Trophoblast cell (in vitro differentiated cells and primary cell): ENCODE results near the gene ADAMTSL1.

Experiments used
- DNase-seq, 2 donors: peaks; one replicate each; pipeline ENCODE4 v3.0.0-alpha.2; 2016
- H2AFZ ChIP-seq: 2 replicates; pipeline ENCODE4 v1.6.1; 2013; ENCODE audit warnings: low read length, moderate library complexity, mild to moderate bottlenecking; ENCODE audit not compliant: insufficient read depth, poor library complexity
- H2AK5ac ChIP-seq: 2 replicates; pipeline ENCODE4 v1.6.1; 2013; ENCODE audit warnings: mild to moderate bottlenecking, low read length
- H2BK120ac ChIP-seq: 2 replicates; pipeline ENCODE4 v1.6.1; 2013; ENCODE audit warnings: low read length, mild to moderate bottlenecking, moderate library complexity; ENCODE audit not compliant: insufficient read depth, poor library complexity
- H2BK12ac ChIP-seq: 2 replicates; pipeline ENCODE4 v1.6.1; 2013; ENCODE audit warnings: mild to moderate bottlenecking, low read length, moderate library complexity
- H2BK5ac ChIP-seq: 2 replicates; pipeline ENCODE4 v1.6.1; 2013; ENCODE audit warnings: low read length, low read depth, moderate library complexity, mild to moderate bottlenecking; ENCODE audit not compliant: poor library complexity
- H3K14ac ChIP-seq: 2 replicates; pipeline ENCODE4 v1.6.1; 2013; ENCODE audit warnings: mild to moderate bottlenecking, low read length
- H3K18ac ChIP-seq: 2 replicates; pipeline ENCODE4 v1.6.1; 2013; ENCODE audit warnings: mild to moderate bottlenecking, low read length
- H3K23ac ChIP-seq: 2 replicates; pipeline ENCODE4 v1.6.1; 2013; ENCODE audit warnings: low read length
- H3K27ac ChIP-seq: 2 replicates; pipeline ENCODE4 v1.5.1; 2013; ENCODE audit warnings: low read depth, mild to moderate bottlenecking, inconsistent platforms, low read length, moderate library complexity
- H3K27me3 ChIP-seq: 2 replicates; pipeline ENCODE4 v1.6.1; 2013; ENCODE audit warnings: inconsistent platforms, mild to moderate bottlenecking, low read length, moderate library complexity; ENCODE audit not compliant: insufficient read depth
- H3K36me3 ChIP-seq, 2 experiments: 1 replicate in 1 of 2; 2 replicates in 1 of 2; pipeline ENCODE4 v1.6.1; 2013; ENCODE audit warnings: low read length in 2 of 2, mild to moderate bottlenecking in 2 of 2, moderate library complexity in 1 of 2; ENCODE audit not compliant: insufficient read depth in 2 of 2, control insufficient read depth in 1 of 2
- H3K4ac ChIP-seq: 2 replicates; pipeline ENCODE4 v1.6.1; 2013; ENCODE audit warnings: low read depth, mild to moderate bottlenecking, low read length, moderate library complexity
- H3K4me1 ChIP-seq, 2 experiments: 1 replicate in 1 of 2; 2 replicates in 1 of 2; pipeline ENCODE4 v1.6.1; 2013; ENCODE audit warnings: low read length in 2 of 2, mild to moderate bottlenecking in 2 of 2, moderate library complexity in 1 of 2; ENCODE audit not compliant: insufficient read depth in 2 of 2, control insufficient read depth in 1 of 2
- H3K4me2 ChIP-seq: 2 replicates; pipeline ENCODE4 v1.6.1; 2013; ENCODE audit warnings: inconsistent platforms, mild to moderate bottlenecking, low read length, moderate library complexity
- H3K4me3 ChIP-seq: 2 replicates; pipeline ENCODE4 v1.5.1; 2013; ENCODE audit warnings: mild to moderate bottlenecking, low read depth, low read length, inconsistent platforms
- H3K79me1 ChIP-seq: one replicate; pipeline ENCODE4 v1.6.1; 2013; ENCODE audit warnings: low read length
- H3K79me2 ChIP-seq: 2 replicates; pipeline ENCODE4 v1.6.1; 2013; ENCODE audit warnings: low read length, mild to moderate bottlenecking; ENCODE audit not compliant: control insufficient read depth, insufficient read depth, poor library complexity
- H3K9ac ChIP-seq: 2 replicates; pipeline ENCODE4 v1.6.1; 2013; ENCODE audit warnings: mild to moderate bottlenecking, low read length
- H3K9me3 ChIP-seq: 2 replicates; pipeline ENCODE4 v1.6.1; 2013; ENCODE audit warnings: low read depth, mild to moderate bottlenecking, control low read depth, inconsistent platforms, low read length; ENCODE audit not compliant: insufficient read depth
- H4K12ac ChIP-seq: 2 replicates; pipeline ENCODE4 v1.6.1; 2013; ENCODE audit warnings: low read depth, mild to moderate bottlenecking, low read length, moderate library complexity
- H4K8ac ChIP-seq: 2 replicates; pipeline ENCODE4 v1.6.1; 2013; ENCODE audit warnings: low read depth, mild to moderate bottlenecking, low read length, moderate library complexity
- H4K91ac ChIP-seq: one replicate; pipeline ENCODE4 v1.6.1; 2013; ENCODE audit warnings: low read depth, mild to moderate bottlenecking, low read length, moderate library complexity
- WGBS: extraction: QIAGEN DNeasy Blood & Tissue Kit; methylation state at CpG from one replicate; pipeline ENCODE4 v1.1.7; 2013; ENCODE audit warnings: missing lambda C conversion rate; ENCODE audit not compliant: insufficient read length, insufficient coverage; ENCODE audit errors: extremely low coverage; 5-methylcytosine and 5-hydroxymethylcytosine counted together

Gene ADAMTSL1

GRCh38 chr9:18502546-18502945 lies 28.6 kb downstream of the ADAMTSL1 start:
- Histone ChIP-seq H3K23ac (no peak overlapping the region), H3K9ac (no peak overlapping the region), H2AFZ (no peak overlapping the region), H2BK5ac (no peak overlapping the region), H3K14ac (no peak overlapping the region), H3K18ac (no peak overlapping the region), H3K79me1 (no peaks in the 10 kb centered on the region), H3K4me2 (no peak overlapping the region), H4K91ac (no peak overlapping the region), H2BK12ac (no peak overlapping the region), H2AK5ac (no peak overlapping the region), H4K8ac (no peak overlapping the region), H3K36me3 (no peaks in the 10 kb centered on the region), H3K4me3 (no peak overlapping the region), H2BK120ac (no peak overlapping the region), H3K27ac (no peak overlapping the region), H3K4ac (no peak overlapping the region), H4K12ac (no peak overlapping the region), H3K4me1 (no peaks in the 10 kb centered on the region), H3K27me3 (no peaks in the 10 kb centered on the region), H3K79me2 (no peaks in the 10 kb centered on the region), H3K9me3 (no peaks in the 10 kb centered on the region)
- no CpG with 5 or more reads among the region's 3 CpGs for WGBS
- DNase-seq: no peak

- no peaks in the 10 kb centered on the region for H3K9me3 ChIP-seq
- H2AFZ ChIP-seq: no peak overlapping the region
- no peaks in the 10 kb centered on the region for H3K27me3 ChIP-seq
- no peak overlapping the region for H3K4ac ChIP-seq
- H3K23ac ChIP-seq: no peak overlapping the region
- no peak overlapping the region for H2AK5ac ChIP-seq
- no peak overlapping the region for H4K91ac ChIP-seq
- H3K4me3 ChIP-seq: no peak overlapping the region
- H3K27ac ChIP-seq: no peak overlapping the region
- no peak overlapping the region for H3K14ac ChIP-seq
- H2BK120ac ChIP-seq: no peak overlapping the region
- no peak overlapping the region for H3K4me2 ChIP-seq
- H4K12ac ChIP-seq: no peak overlapping the region
- H3K4me1 ChIP-seq: no peaks in the 10 kb centered on the region
- no peaks in the 10 kb centered on the region for H3K79me1 ChIP-seq
- no peak overlapping the region for H3K18ac ChIP-seq
- no peak overlapping the region for H2BK12ac ChIP-seq
- H2BK5ac ChIP-seq: no peak overlapping the region
- H3K36me3 ChIP-seq: no peaks in the 10 kb centered on the region
- WGBS: no CpG with 5 or more reads among the region's 14 CpGs
- H4K8ac ChIP-seq: no peak overlapping the region
- H3K9ac ChIP-seq: no peak overlapping the region
- no peak for DNase-seq
- H3K79me2 ChIP-seq: no peaks in the 10 kb centered on the region
Measured at GRCh38 chr9:18504707-18505106, 30.8 kb downstream of the ADAMTSL1 start.

GRCh38 chr9:18507151-18507550 lies 33.2 kb downstream of the ADAMTSL1 start:
- Histone ChIP-seq H3K4ac (no peak overlapping the region), H2AK5ac (no peak overlapping the region), H3K27me3 (no peaks in the 10 kb centered on the region), H3K18ac (no peak overlapping the region), H3K36me3 (no peaks in the 10 kb centered on the region), H3K27ac (no peak overlapping the region), H3K4me1 (no peaks in the 10 kb centered on the region), H3K9ac (no peak overlapping the region), H3K79me2 (no peaks in the 10 kb centered on the region), H3K9me3 (no peaks in the 10 kb centered on the region), H4K8ac (no peak overlapping the region), H4K91ac (no peak overlapping the region), H3K79me1 (no peaks in the 10 kb centered on the region), H3K14ac (no peak overlapping the region), H3K23ac (no peak overlapping the region), H2BK5ac (no peak overlapping the region), H2AFZ (no peak overlapping the region), H4K12ac (no peak overlapping the region), H3K4me2 (no peak overlapping the region), H3K4me3 (no peak overlapping the region), H2BK120ac (no peak overlapping the region), H2BK12ac (no peak overlapping the region)
- no peak for DNase-seq
- WGBS: no CpG with 5 or more reads among the region's 1 CpG

- H3K79me1 ChIP-seq: no peaks in the 10 kb centered on the region
- H3K36me3 ChIP-seq: no peaks in the 10 kb centered on the region
- no peak overlapping the region for H3K18ac ChIP-seq
- H3K4me2 ChIP-seq: no peak overlapping the region
- no peak overlapping the region for H3K14ac ChIP-seq
- H2AFZ ChIP-seq: no peak overlapping the region
- no peaks in the 10 kb centered on the region for H3K4me1 ChIP-seq
- DNase-seq: no peak
- no peak overlapping the region for H4K91ac ChIP-seq
- H3K79me2 ChIP-seq: no peaks in the 10 kb centered on the region
- H2BK120ac ChIP-seq: no peak overlapping the region
- H4K8ac ChIP-seq: no peak overlapping the region
- no peaks in the 10 kb centered on the region for H3K9me3 ChIP-seq
- no peaks in the 10 kb centered on the region for H3K27me3 ChIP-seq
- H2BK12ac ChIP-seq: no peak overlapping the region
- no peak overlapping the region for H2BK5ac ChIP-seq
- H3K23ac ChIP-seq: no peak overlapping the region
- no peak overlapping the region for H2AK5ac ChIP-seq
- no peak overlapping the region for H3K4me3 ChIP-seq
- no peak overlapping the region for H4K12ac ChIP-seq
- H3K27ac ChIP-seq: no peak overlapping the region
- H3K9ac ChIP-seq: no peak overlapping the region
- no peak overlapping the region for H3K4ac ChIP-seq
Measured at GRCh38 chr9:18516514-18516913, 42.6 kb downstream of the ADAMTSL1 start.
